Gastroesophageal sphincter (tissue), 3 donors: Measurements from ENCODE around the gene MXRA7.

ENCODE experiments used
- CTCF ChIP-seq, 4 experiments: fragments of 200-600 bp in 2 of 4; fragments of 450-650 bp in 2 of 4; sonication (generic) in 1 of 4; IDR thresholded peaks; one replicate each; pipeline ENCODE4 v1.5.1; 2017 to 2019; ENCODE audit warnings: antibody characterized with exemption in 4 of 4, mild to moderate bottlenecking in 2 of 4, moderate library complexity in 2 of 4
- EP300 ChIP-seq: sonication (generic); formaldehyde crosslinking; IDR thresholded peaks from one replicate; pipeline ENCODE4 v1.6.1; 2017; ENCODE audit warnings: antibody characterized with exemption, mild to moderate bottlenecking
- POLR2A ChIP-seq, 2 donors: fragments of 450-650 bp; IDR thresholded peaks; one replicate each; pipeline ENCODE4 v1.6.1; 2017; ENCODE audit warnings: antibody characterized with exemption in 2 of 2, mild to moderate bottlenecking in 2 of 2, moderate library complexity in 1 of 2
- POLR2AphosphoS5 ChIP-seq: sonication (generic); formaldehyde crosslinking; IDR thresholded peaks from one replicate; pipeline ENCODE4 v1.6.1; 2017; ENCODE audit warnings: antibody characterized with exemption

GRCh38 chr17:76727745-76728456 lies 17.1 kb upstream of the MXRA7 start:
- TF ChIP-seq POLR2AphosphoS5 = no peak
- no peak for TF ChIP-seq CTCF (IDR thresholded peaks at IDR 0.05)
- no peak for TF ChIP-seq EP300
- no peak for TF ChIP-seq POLR2A (IDR thresholded peaks at IDR 0.05)
